HepG2 (cell line): ENCODE data around the gene BRAT1. TPM values are rescaled to one million over a fixed set of nuclear protein-coding genes. Genes with fewer than 3 reads are reported as not detected.

Source experiments
- ATAC-seq: fragments of 200-7000 bp; cut with Tn5 transposase; 3 replicates; pipeline ENCODE4 v1.9.1; 2020; ENCODE audit warnings: mild to moderate bottlenecking, moderate library complexity
- BruUV-seq: library from RNA; stranded (reverse); fragments of 400-500 nt; replicated peaks from 2 replicates; lab custom pipeline; 2021; lab: Mats Ljungman, UMichigan
- CTCF ChIA-PET: fragments of 300-600 bp; formaldehyde crosslinking; extraction: SDS; loops from one replicate; lab custom pipeline; 2021; ENCODE audit warnings: low total read pairs, inconsistent platforms, low intra/inter-chr PET ratio; lab: Yijun Ruan, JAX
- POLR2A ChIA-PET: fragments of 350-600 bp; sonication (Branson Sonifier 250); formaldehyde crosslinking; loops from one replicate; lab custom pipeline; 2020; ENCODE audit warnings: antibody characterized with exemption, inconsistent platforms; lab: Yijun Ruan, JAX
- DNase-seq: peaks from one replicate; pipeline ENCODE4 v3.0.0-alpha.2; 2015; ENCODE audit warnings: low spot score
- FAIRE-seq: peaks from 3 replicates; lab custom pipeline; 2011; peaks lifted over from hg19 to GRCh38; lab: Jason Lieb, UNC
- H2AFZ ChIP-seq: one replicate; pipeline ENCODE4 v1.6.1; 2011; ENCODE audit warnings: low read length, inconsistent platforms
- H3K27ac ChIP-seq: fragments of 300-600 bp; 3 replicates; pipeline ENCODE4 v1.8.0; 2011; ENCODE audit warnings: mixed run types, mild to moderate bottlenecking, mixed read lengths, low read length, inconsistent platforms; ENCODE audit not compliant: insufficient read depth; ENCODE audit errors: extremely low read length
- H3K27me3 ChIP-seq, 2 experiments: fragments of 200-600 bp in 1 of 2; 2 replicates in 1 of 2; 3 replicates in 1 of 2; pipeline versions ENCODE4 v1.6.0 to v1.8.0; 2011; ENCODE audit warnings: low read length in 2 of 2, mild to moderate bottlenecking in 2 of 2, moderate library complexity in 2 of 2, inconsistent platforms in 1 of 2; ENCODE audit not compliant: insufficient read depth in 2 of 2, control insufficient read depth in 1 of 2
- H3K36me3 ChIP-seq, 2 experiments: fragments of 200-600 bp in 1 of 2; replicated peaks in 1 of 2; 2 replicates in 1 of 2; 3 replicates in 1 of 2; pipeline versions ENCODE4 v1.5.1 to v1.8.0; 2011; ENCODE audit warnings: low read length in 2 of 2, inconsistent platforms in 1 of 2; ENCODE audit not compliant: insufficient read depth in 2 of 2, control insufficient read depth in 1 of 2
- H3K4me1 ChIP-seq: 2 replicates; pipeline ENCODE4 v1.5.1; 2012; ENCODE audit warnings: low read length, inconsistent platforms; ENCODE audit not compliant: insufficient read depth
- H3K4me2 ChIP-seq: 2 replicates; pipeline ENCODE4 v1.6.0; 2011; ENCODE audit warnings: low read depth, low read length, inconsistent platforms
- H3K4me3 ChIP-seq, 3 experiments: fragments of 200-600 bp in 1 of 3; sonication (generic), shearing (Covaris generic) in 1 of 3; replicated peaks in 1 of 3; 2 replicates each; pipeline ENCODE4 v1.5.1; 2011 to 2016; ENCODE audit warnings: low read length in 3 of 3, inconsistent platforms in 2 of 3, low read depth in 2 of 3, mild to moderate bottlenecking in 2 of 3, control low read depth in 1 of 3, mixed read lengths in 1 of 3; ENCODE audit not compliant: insufficient read depth in 1 of 3
- H3K79me2 ChIP-seq: one replicate; pipeline ENCODE4 v1.6.1; 2011; ENCODE audit warnings: low read length, inconsistent platforms; ENCODE audit not compliant: insufficient read depth
- H3K9ac ChIP-seq: 2 replicates; pipeline ENCODE4 v1.6.0; 2011; ENCODE audit warnings: mild to moderate bottlenecking, low read depth, low read length, inconsistent platforms; ENCODE audit not compliant: insufficient read depth
- H3K9me3 ChIP-seq: 2 replicates; pipeline ENCODE4 v1.5.1; 2012; ENCODE audit warnings: mild to moderate bottlenecking, low read length
- H4K20me1 ChIP-seq: 2 replicates; pipeline ENCODE4 v1.6.0; 2011; ENCODE audit warnings: inconsistent platforms, mild to moderate bottlenecking, low read length, moderate library complexity; ENCODE audit not compliant: insufficient read depth
- HDAC1 ChIP-seq: sonication (generic); formaldehyde crosslinking; IDR thresholded peaks from 2 replicates; pipeline ENCODE4 v1.5.1; 2020; ENCODE audit warnings: mild to moderate bottlenecking, missing genetic modification reagents
- HNRNPL ChIP-seq: fragments of 200-400 bp; formaldehyde crosslinking; IDR thresholded peaks from 2 replicates; pipeline ENCODE4 v1.6.1; 2017; ENCODE audit warnings: mild to moderate bottlenecking, low read depth, low read length
- ISL2 ChIP-seq: sonication (generic); formaldehyde crosslinking; IDR thresholded peaks from 2 replicates; pipeline ENCODE4 v1.5.0; 2020; ENCODE audit warnings: missing genetic modification reagents
- SMAD1 ChIP-seq: sonication (generic); formaldehyde crosslinking; IDR thresholded peaks from 2 replicates; pipeline ENCODE4 v1.4.0; 2020; ENCODE audit warnings: missing genetic modification reagents, low read depth, mild to moderate bottlenecking, borderline replicate concordance
- ZNF232 ChIP-seq: sonication (generic); formaldehyde crosslinking; IDR thresholded peaks from 2 replicates; pipeline ENCODE4 v1.4.0; 2020; ENCODE audit warnings: missing genetic modification reagents, borderline replicate concordance
- ZNF564 ChIP-seq: sonication (generic); formaldehyde crosslinking; IDR thresholded peaks from 2 replicates; pipeline ENCODE4 v1.8.1; 2023; ENCODE audit warnings: mild to moderate bottlenecking, missing genetic modification reagents
- ZNF710 ChIP-seq: sonication (generic); formaldehyde crosslinking; IDR thresholded peaks from 2 replicates; pipeline ENCODE4 v1.5.0; 2020; ENCODE audit warnings: mild to moderate bottlenecking, missing genetic modification reagents, borderline replicate concordance
- WGBS: methylation state at CpG from one replicate; pipeline ENCODE4 v1.1.6; 2017; ENCODE audit warnings: low lambda C conversion rate; 5-methylcytosine and 5-hydroxymethylcytosine counted together
- in situ Hi-C: cut with HindIII; loops from 2 replicates; pipeline ENCODE4 v1.10.0; 2017; ENCODE audit warnings: low pct_unique_long_range_greater_than_20kb; ENCODE audit not compliant: extremely low pct_ligation_motif_present
- intact Hi-C: fragments of 100-400 bp; cut with micrococcal nuclease; formaldehyde crosslinking; loops from one replicate; pipeline ENCODE4 v1.10.0; 2022; ENCODE audit not compliant: unreplicated experiment
- polyA plus RNA-seq, 8 experiments: library from polyadenylated mRNA; depleted of rRNA in 3 of 8; stranded (reverse) in 7 of 8; unstranded in 1 of 8; fragments of >200 nt; fragmentation: Illumina TruSeq in 4 of 8; extraction: Trizol in 4 of 8; gene quantifications; 2 replicates each; pipeline versions ENCODE4 v1.2.1 to v1.2.3, GENCODE V29; 2011 to 2016; ENCODE audit warnings: low read depth in 4 of 8, missing spikeins in 1 of 8, mixed read lengths in 1 of 8; ENCODE audit not compliant: insufficient read depth in 1 of 8
- total RNA-seq, 5 experiments: library from RNA; depleted of rRNA; stranded (reverse); fragments of >200 nt; fragmentation: Illumina TruSeq; extraction: Trizol; gene quantifications; 2 replicates each; pipeline ENCODE4 v1.2.3, GENCODE V29; 2016; ENCODE audit warnings: low read depth in 1 of 5
- TF ChIP-seq, protein P1 (sequence below): sonication (generic); formaldehyde crosslinking; IDR thresholded peaks from 2 replicates; pipeline ENCODE4 v1.5.0; 2020; ENCODE audit warnings: missing genetic modification reagents, mild to moderate bottlenecking, borderline replicate concordance
- TF ChIP-seq, protein P2 (sequence below): sonication (generic); formaldehyde crosslinking; IDR thresholded peaks from 2 replicates; pipeline ENCODE4 v1.5.1; 2020; ENCODE audit warnings: missing genetic modification reagents, mild to moderate bottlenecking, borderline replicate concordance
- TF ChIP-seq, protein P3 (sequence below): sonication (generic); formaldehyde crosslinking; IDR thresholded peaks from 2 replicates; pipeline ENCODE4 v1.4.0; 2020; ENCODE audit warnings: missing genetic modification reagents, mild to moderate bottlenecking, borderline replicate concordance

The BRAT1 gene
- total and polyA plus RNA-seq, 2 of the 13 experiments (the other 11 are each of a cell fraction or from before 2014, with no cell fraction given): 10.2 to 20.3 TPM

- no peak for TF ChIP-seq ZNF710 (CRISPR knock-in tag)
These were observed 34.0 kb upstream of the BRAT1 start (continued) for GRCh38 chr7:2589341-2589740.

- ATAC-seq (no peak), DNase-seq (no peak), FAIRE-seq (no peak)
- BruUV-seq: no TSS peak
- no peaks in the 10 kb centered on the region for H3K27me3 ChIP-seq
- H3K9ac ChIP-seq: no peak overlapping the region
- H3K4me2 ChIP-seq: no peak overlapping the region
- intact Hi-C loops (no loop called here), in situ Hi-C loops (no loop called here)
- no peaks in the 10 kb centered on the region for H3K36me3 ChIP-seq
- H3K9me3 ChIP-seq: no peaks in the 10 kb centered on the region
- ChIA-PET CTCF (no interaction called here), POLR2A (no interaction called here)
- 89% methylated on average over 13 of the region's 21 CpGs for WGBS
- no peaks in the 10 kb centered on the region for H4K20me1 ChIP-seq
- H3K79me2 ChIP-seq: no peaks in the 10 kb centered on the region
- no peaks in the 10 kb centered on the region for H3K4me1 ChIP-seq
- no peak overlapping the region for H3K4me3 ChIP-seq
- no peak overlapping the region for H3K27ac ChIP-seq
- 0 out of 2 replicates have a peak, but pooled peaks have one; percentile 21 for TF ChIP-seq HNRNPL
- TF ChIP-seq ISL2 (CRISPR knock-in tag): no peak
- no peak for TF ChIP-seq ZNF564 (CRISPR knock-in tag)
- no peak overlapping the region for H2AFZ ChIP-seq
These were observed 32.5 kb upstream of the BRAT1 start for GRCh38 chr7:2587778-2588177.

DNA sequence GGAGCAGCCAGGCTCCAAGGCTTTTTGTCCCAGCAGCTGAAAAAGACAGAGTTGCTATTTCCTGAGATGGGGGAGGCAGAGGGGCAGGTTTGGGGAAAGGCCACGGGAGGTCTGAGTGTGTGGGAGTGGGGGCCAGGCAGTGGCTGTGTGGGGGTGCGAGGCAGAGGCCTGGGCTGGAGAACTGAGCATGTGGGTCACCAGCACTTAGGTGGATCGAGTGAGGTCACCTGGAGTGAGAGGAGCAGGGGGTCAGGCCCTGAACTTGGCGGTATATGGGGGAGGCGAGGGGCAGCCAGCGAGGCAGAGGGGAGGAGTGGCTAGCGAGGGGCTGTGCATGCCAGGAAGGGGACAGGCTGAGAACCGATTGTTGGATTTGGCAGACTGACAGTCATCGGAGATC lies 31.8 kb upstream of the BRAT1 start:
- no peaks in the 10 kb centered on the region for H3K4me1 ChIP-seq
- H2AFZ ChIP-seq: no peak overlapping the region
- H3K9me3 ChIP-seq: no peaks in the 10 kb centered on the region
- no peak for ATAC-seq
- 90% methylated on average over 9 of the region's 9 CpGs for WGBS
- no TSS peak for BruUV-seq
- no peak overlapping the region for H3K4me3 ChIP-seq
- no peaks in the 10 kb centered on the region for H4K20me1 ChIP-seq
- no peak overlapping the region for H3K4me2 ChIP-seq
- H3K27ac ChIP-seq: no peak overlapping the region
- ChIA-PET POLR2A (no interaction called here), CTCF (no interaction called here)
- intact Hi-C loops (no loop called here), in situ Hi-C loops (no loop called here)
- DNase-seq: no peak
- no peaks in the 10 kb centered on the region for H3K27me3 ChIP-seq
- no peaks in the 10 kb centered on the region for H3K79me2 ChIP-seq
- H3K9ac ChIP-seq: no peak overlapping the region
- no peak for FAIRE-seq
- H3K36me3 ChIP-seq: no peaks in the 10 kb centered on the region
- no peak for TF ChIP-seq ZNF232 (CRISPR knock-in tag)
- no peak for TF ChIP-seq HDAC1 (CRISPR knock-in tag)
- TF ChIP-seq, protein P1, sequence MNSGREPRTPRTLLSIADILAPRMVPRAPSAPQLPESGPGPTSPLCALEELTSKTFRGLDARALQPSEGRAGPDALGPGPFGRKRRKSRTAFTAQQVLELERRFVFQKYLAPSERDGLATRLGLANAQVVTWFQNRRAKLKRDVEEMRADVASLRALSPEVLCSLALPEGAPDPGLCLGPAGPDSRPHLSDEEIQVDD (CRISPR knock-in tag): no peak
- TF ChIP-seq, protein P2, sequence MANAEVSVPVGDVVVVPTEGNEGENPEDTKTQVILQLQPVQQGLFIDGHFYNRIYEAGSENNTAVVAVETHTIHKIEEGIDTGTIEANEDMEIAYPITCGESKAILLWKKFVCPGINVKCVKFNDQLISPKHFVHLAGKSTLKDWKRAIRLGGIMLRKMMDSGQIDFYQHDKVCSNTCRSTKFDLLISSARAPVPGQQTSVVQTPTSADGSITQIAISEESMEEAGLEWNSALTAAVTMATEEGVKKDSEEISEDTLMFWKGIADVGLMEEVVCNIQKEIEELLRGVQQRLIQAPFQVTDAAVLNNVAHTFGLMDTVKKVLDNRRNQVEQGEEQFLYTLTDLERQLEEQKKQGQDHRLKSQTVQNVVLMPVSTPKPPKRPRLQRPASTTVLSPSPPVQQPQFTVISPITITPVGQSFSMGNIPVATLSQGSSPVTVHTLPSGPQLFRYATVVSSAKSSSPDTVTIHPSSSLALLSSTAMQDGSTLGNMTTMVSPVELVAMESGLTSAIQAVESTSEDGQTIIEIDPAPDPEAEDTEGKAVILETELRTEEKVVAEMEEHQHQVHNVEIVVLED (CRISPR knock-in tag): no peak
- TF ChIP-seq SMAD1 (CRISPR knock-in tag): no peak
- TF ChIP-seq, protein P3, sequence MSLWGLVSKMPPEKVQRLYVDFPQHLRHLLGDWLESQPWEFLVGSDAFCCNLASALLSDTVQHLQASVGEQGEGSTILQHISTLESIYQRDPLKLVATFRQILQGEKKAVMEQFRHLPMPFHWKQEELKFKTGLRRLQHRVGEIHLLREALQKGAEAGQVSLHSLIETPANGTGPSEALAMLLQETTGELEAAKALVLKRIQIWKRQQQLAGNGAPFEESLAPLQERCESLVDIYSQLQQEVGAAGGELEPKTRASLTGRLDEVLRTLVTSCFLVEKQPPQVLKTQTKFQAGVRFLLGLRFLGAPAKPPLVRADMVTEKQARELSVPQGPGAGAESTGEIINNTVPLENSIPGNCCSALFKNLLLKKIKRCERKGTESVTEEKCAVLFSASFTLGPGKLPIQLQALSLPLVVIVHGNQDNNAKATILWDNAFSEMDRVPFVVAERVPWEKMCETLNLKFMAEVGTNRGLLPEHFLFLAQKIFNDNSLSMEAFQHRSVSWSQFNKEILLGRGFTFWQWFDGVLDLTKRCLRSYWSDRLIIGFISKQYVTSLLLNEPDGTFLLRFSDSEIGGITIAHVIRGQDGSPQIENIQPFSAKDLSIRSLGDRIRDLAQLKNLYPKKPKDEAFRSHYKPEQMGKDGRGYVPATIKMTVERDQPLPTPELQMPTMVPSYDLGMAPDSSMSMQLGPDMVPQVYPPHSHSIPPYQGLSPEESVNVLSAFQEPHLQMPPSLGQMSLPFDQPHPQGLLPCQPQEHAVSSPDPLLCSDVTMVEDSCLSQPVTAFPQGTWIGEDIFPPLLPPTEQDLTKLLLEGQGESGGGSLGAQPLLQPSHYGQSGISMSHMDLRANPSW (CRISPR knock-in tag): no peak
